ENCODE results near the gene NPFFR1.

The NPFFR1 gene

DNA sequence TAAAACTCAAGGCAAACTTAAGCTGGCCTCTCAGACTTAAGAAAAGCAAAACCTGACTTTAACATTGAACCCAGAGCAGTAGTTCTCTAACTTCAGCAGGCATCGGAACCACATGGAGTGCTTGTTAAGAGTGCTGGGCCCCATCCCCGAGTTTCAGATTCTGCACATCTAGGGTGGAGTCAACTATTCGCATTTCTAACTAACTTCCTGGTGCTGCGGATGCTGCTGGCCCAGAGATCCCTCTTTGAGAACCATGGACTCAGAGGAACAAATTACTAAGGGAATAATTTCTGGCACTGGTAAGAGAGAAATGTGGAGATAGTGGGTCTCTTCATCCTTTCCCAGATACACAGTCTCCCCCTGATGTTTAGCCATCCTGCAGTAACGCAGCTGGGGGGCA is 14.6 kb upstream of the NPFFR1 start:
- DNase-seq (ENCODE audit: low spot score), result no peak
- no peak overlapping the region for H3K27ac ChIP-seq
- H3K4me3 ChIP-seq, result no peak overlapping the region
- no peak for TF ChIP-seq CTCF (IDR thresholded peaks at IDR 0.05)

DNA sequence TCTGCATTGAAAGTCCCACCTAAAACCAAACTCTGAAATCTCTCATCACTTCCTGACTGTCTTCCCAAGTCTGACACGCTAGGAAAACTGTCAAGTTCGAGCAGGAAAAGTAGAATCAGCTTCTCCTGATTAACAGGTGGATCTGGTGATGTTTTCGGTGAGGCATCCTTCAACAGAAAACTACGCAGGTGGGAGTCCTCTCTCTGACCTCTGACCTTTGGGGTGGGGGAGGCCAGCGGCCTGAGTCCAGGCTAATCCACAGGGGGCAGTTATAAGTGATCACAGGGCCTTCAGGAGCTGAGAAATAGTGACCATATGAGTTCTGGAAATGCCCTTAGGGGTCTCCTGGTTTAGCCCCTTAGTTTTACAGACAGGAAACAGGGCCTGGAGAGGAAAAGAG is 13.4 kb upstream of the NPFFR1 start:
- no peak for DNase-seq (ENCODE audit: low spot score)
- H3K4me3 ChIP-seq, result no peak overlapping the region
- no peak for TF ChIP-seq CTCF (IDR thresholded peaks at IDR 0.05)
- peak overlapping the region in 1 of 2 donors; percentile 49 for H3K27ac ChIP-seq

- DNase-seq (ENCODE audit: low spot score), result peak; percentile 86
- no peak for TF ChIP-seq CTCF (IDR thresholded peaks at IDR 0.05)
- H3K27ac ChIP-seq, result peak overlapping the region; percentile 49 to 69
- no peak overlapping the region for H3K4me3 ChIP-seq
Measured at GRCh38 chr10:70296406-70296899, 12.6 kb upstream of the NPFFR1 start.

- Histone ChIP-seq H3K27ac (peak overlapping the region in 1 of 2 donors; percentile 49), H3K4me3 (no peak overlapping the region)
- no peak for TF ChIP-seq CTCF (IDR thresholded peaks at IDR 0.05)
- no peak for DNase-seq (ENCODE audit: low spot score)
Measured at GRCh38 chr10:70295926-70296325, 12.1 kb upstream of the NPFFR1 start.

DNA sequence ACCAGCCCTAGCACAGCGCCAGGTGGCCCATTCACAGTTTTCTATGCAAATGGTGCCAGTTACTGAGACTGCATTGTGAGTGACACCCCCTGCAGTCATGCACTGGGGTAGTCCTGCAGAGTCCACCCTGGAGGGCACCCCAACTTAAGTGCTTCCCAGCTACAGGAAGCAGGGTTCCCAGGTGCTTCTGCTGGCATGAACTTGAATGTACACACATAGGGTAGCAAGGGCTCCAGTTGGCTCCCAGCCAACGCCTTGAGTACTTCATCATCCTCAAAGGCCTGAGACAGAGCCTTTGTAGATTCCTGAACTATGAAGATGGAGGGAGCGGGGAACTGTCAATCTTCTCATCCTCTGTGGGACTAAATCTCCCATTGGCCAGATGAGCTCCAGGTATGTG is 11.5 kb upstream of the NPFFR1 start:
- H3K4me3 ChIP-seq, result no peak overlapping the region
- H3K27ac ChIP-seq, result no peak overlapping the region
- TF ChIP-seq CTCF (IDR thresholded peaks at IDR 0.05), result no peak
- no peak for DNase-seq (ENCODE audit: low spot score)

GRCh38 chr10:70293169-70293843 is 9.5 kb upstream of the NPFFR1 start:
- no peak overlapping the region for H3K4me3 ChIP-seq
- TF ChIP-seq CTCF (IDR thresholded peaks at IDR 0.05), result no peak

DNA sequence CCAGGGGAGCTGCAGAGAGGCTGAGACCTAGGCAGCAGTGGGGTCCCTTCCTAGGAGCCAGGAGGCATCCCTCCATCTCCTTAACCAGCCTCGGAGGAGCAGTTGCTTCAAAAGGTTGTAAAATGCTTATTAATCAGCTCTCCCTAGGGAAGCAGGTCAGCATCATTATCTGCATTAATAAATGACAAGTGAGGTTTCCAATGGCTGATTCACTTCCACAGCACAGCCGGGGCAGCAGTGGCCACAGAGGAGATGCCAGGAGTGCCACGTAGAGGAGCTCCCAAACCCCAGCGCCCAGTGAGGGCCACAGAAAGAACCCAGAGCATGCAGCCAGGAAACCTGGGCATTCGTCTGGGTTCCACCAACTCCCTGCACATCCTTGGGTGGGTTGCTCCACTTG is 8.2 kb upstream of the NPFFR1 start:
- Histone ChIP-seq H3K4me3 (no peak overlapping the region), H3K27ac (no peak overlapping the region)
- no peak for DNase-seq (ENCODE audit: low spot score)
- TF ChIP-seq CTCF (IDR thresholded peaks at IDR 0.05), result no peak

More at GRCh38 chr10:70293169-70293843, 9.5 kb upstream of the NPFFR1 start:
- DNase-seq (ENCODE audit: low spot score), result no peak
- no peak overlapping the region for H3K27ac ChIP-seq

All from coronary artery (tissue), 2 donors.